Measurements from ENCODE around the gene ATP8B4. TPM values are rescaled to one million over a fixed set of nuclear protein-coding genes. Genes with fewer than 3 reads are reported as not detected.

The ATP8B4 gene
- total and polyA plus RNA-seq, 10 of the 15 experiments (the other 5 are each of a cell fraction or from before 2014, with no cell fraction given): 0.02 to 0.94 (median 0.19) TPM

GRCh38 chr15:49870472-49870871, 248.6 kb downstream of the ATP8B4 start (continued):
- TF ChIP-seq SREBF1 (IDR thresholded peaks at IDR 0.05; ENCODE audit: low read length): no peak
- TF ChIP-seq CHD4 (IDR thresholded peaks at IDR 0.05): no peak
- TF ChIP-seq MXI1 (IDR thresholded peaks at IDR 0.05; ENCODE audit: low read depth, low read length): no peak
- TF ChIP-seq E2F8 (IDR thresholded peaks at IDR 0.05; ENCODE audit: low read depth, partially characterized antibody): no peak

GRCh38 chr15:49868348-49868747, 250.7 kb downstream of the ATP8B4 start:
- no peaks in the 10 kb centered on the region for H3K79me2 ChIP-seq (ENCODE audit: control insufficient read depth, insufficient read depth, low read length)
- no peaks in the 10 kb centered on the region for H3K27me3 ChIP-seq (replicated peaks in 1 of 2; ENCODE audit: control insufficient read depth in 2 of 2, insufficient read depth in 2 of 2, low read length in 1 of 2)
- no peak overlapping the region for H3K9ac ChIP-seq (ENCODE audit: control insufficient read depth, insufficient read depth, low read length)
- H3K4me1 ChIP-seq (ENCODE audit: control insufficient read depth, insufficient read depth, low read length): no peaks in the 10 kb centered on the region
- RAD21 ChIA-PET (ENCODE audit: unreplicated experiment): interaction anchor here (0.7 kb wide), 1 partner anchor 8 kb away, joined by 3 read pairs; no protein-coding TSS in a partner anchor
- DNase-seq (ENCODE audit: low read depth, low spot score) (no peak), FAIRE-seq (no peak), ATAC-seq (no peak)
- in situ Hi-C loops (cut with MboI) (no loop called here), intact Hi-C loops (cut with micrococcal nuclease; ENCODE audit: unreplicated experiment) (no loop called here)
- TF ChIP-seq KDM1A (IDR thresholded peaks at IDR 0.05; ENCODE audit: borderline replicate concordance) (no peak), HCFC1 (IDR thresholded peaks at IDR 0.05; ENCODE audit: low read length) (no peak), ATF3 (IDR thresholded peaks at IDR 0.05; ENCODE audit: borderline replicate concordance, extremely low read depth, low read depth, low read length) (no peak), POLR2AphosphoS2 (IDR thresholded peaks at IDR 0.05; ENCODE audit: low read depth, low read length) (no peak), E4F1 (IDR thresholded peaks at IDR 0.05; ENCODE audit: borderline replicate concordance, partially characterized antibody) (no peak), POU2F2 (IDR thresholded peaks at IDR 0.05; ENCODE audit: borderline replicate concordance, low read depth, low read length) (no peak), SMAD5 (IDR thresholded peaks at IDR 0.05; ENCODE audit: low read depth) (no peak)
- BruUV-seq (replicated peaks): no TSS peak
- H4K20me1 ChIP-seq (ENCODE audit: control insufficient read depth, insufficient read depth): no peaks in the 10 kb centered on the region
- no peak overlapping the region for H3K27ac ChIP-seq (ENCODE audit: control insufficient read depth, insufficient read depth)
- no peak overlapping the region for H3K4me3 ChIP-seq
- no peak overlapping the region for H2AFZ ChIP-seq (ENCODE audit: control insufficient read depth, low read depth, low read length)
- POLR2A ChIA-PET: no interaction called here
- SMC1A ChIA-PET (ENCODE audit: uncharacterized antibody, unreplicated experiment): no interaction called here
- CTCF ChIA-PET: no interaction called here
- no peaks in the 10 kb centered on the region for H3K36me3 ChIP-seq (ENCODE audit: control insufficient read depth in 2 of 2, insufficient read depth in 2 of 2, low read length in 1 of 2)
- H3K4me2 ChIP-seq (ENCODE audit: control insufficient read depth, insufficient read depth): no peak overlapping the region
- no peaks in the 10 kb centered on the region for H3K9me3 ChIP-seq (replicated peaks; ENCODE audit: control insufficient read depth, insufficient read depth, low read length)

Measured in GM12878 (cell line).